T-helper 17 cell (primary cell): ENCODE results near the gene TIGD1. TPM values are rescaled to one million over a fixed set of nuclear protein-coding genes. Genes with fewer than 3 reads are reported as not detected.

ENCODE experiments used
- ATAC-seq: fragments of 150-1000 bp; cut with Tn5 transposase; 2 replicates; pipeline ENCODE4 v1.10.0; 2021; ENCODE audit warnings: mild to moderate bottlenecking, moderate library complexity
- DNase-seq, 3 donors: peaks; one replicate each; pipeline versions ENCODE4 v3.0.0 to v3.0.0-alpha.2; 2020 to 2021
- H3K9me3 ChIP-seq: one replicate; pipeline ENCODE4 v1.7.0; 2013; ENCODE audit warnings: low read length, mild to moderate bottlenecking; ENCODE audit not compliant: control insufficient read depth, poor library complexity, severe bottlenecking
- H3K27ac Mint-ChIP-seq: one replicate; pipeline ENCODE4 v1.8.0; 2022; ENCODE audit warnings: mild to moderate bottlenecking, moderate library complexity, mixed read lengths
- H3K27me3 Mint-ChIP-seq: one replicate; pipeline ENCODE4 v1.8.0; 2022; ENCODE audit warnings: mixed read lengths
- H3K36me3 Mint-ChIP-seq: one replicate; pipeline ENCODE4 v1.8.0; 2022; ENCODE audit warnings: low read depth, mixed read lengths
- H3K4me1 Mint-ChIP-seq: one replicate; pipeline ENCODE4 v1.8.0; 2022; ENCODE audit warnings: mild to moderate bottlenecking, mixed read lengths
- H3K4me3 Mint-ChIP-seq: one replicate; pipeline ENCODE4 v1.8.0; 2022; ENCODE audit warnings: mild to moderate bottlenecking, moderate library complexity, mixed read lengths
- total RNA-seq, 4 donors: library from RNA in 2 of 4; stranded (reverse) in 2 of 4; gene quantifications; one replicate each; pipeline ENCODE4 v1.2.3 and lab custom pipeline; 2022 to 2026

TIGD1 gene
- total RNA-seq, 2 donors from 2014 or later = 14.6 to 17.2 TPM

DNA sequence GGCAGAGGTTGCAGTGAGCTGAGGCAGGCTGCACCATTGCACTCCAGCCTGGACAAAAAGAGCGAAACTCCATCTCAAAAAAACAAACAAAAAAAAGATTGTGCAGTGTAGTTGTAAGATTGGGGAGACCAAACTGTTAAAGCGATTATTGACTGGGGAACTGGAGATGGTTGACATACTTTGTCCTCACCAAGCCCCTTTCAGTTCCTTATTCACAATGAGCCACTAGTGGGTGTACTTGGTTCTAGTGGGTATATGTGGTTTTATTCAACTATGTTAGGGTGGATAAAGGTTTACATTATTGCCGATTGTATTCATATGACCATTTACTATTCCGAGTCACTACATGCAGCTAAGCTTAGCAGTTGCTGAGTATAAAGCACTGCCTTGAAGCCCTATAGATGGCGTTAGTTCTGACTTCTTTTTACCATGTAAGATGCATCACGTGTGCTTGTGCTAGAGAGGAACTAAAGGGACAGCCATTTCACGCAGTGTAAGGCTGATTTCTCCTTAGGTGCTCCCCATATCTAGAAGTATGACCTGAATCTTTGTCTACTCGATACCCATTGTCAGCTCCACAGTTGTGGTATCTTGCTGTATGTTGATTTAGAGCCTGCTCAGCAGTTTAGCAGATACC lies 12.3 kb upstream of the TIGD1 start:
- Mint-ChIP-seq H3K4me1 (peaks cover 4% of the 10 kb centered on the region), H3K36me3 (peaks cover 14% of the 10 kb centered on the region), H3K4me3 (no peak overlapping the region), H3K27me3 (no peaks in the 10 kb centered on the region), H3K27ac (no peak overlapping the region)
- H3K9me3 ChIP-seq = no peaks in the 10 kb centered on the region
- ATAC-seq = no peak
- DNase-seq = no peak

DNA sequence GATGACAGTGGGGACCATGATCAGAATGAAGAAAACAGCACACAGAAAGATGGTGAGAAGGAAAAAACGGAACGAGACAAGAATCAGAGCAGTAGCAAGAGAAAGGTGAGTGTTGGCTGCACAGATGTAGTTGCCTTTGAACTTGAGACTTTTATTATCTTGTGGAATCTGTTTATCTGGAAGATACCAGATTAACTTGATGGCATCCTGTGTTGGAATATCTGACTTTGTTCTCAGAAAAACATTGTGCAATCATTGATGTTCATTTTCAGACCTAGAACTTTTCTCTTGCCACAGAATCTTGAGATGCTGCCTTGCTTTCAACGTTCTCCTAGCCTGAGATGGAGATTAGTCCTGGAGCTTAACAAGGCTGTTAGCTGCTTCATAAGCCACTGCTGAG lies 6.1 kb upstream of the TIGD1 start:
- H3K27ac Mint-ChIP-seq = no peak overlapping the region
- H3K9me3 ChIP-seq = no peaks in the 10 kb centered on the region
- no peak overlapping the region for H3K4me3 Mint-ChIP-seq
- DNase-seq (no peak), ATAC-seq (no peak)
- H3K27me3 Mint-ChIP-seq = no peaks in the 10 kb centered on the region
- H3K36me3 Mint-ChIP-seq = peaks cover 14% of the 10 kb centered on the region
- peaks cover 39% of the 10 kb centered on the region for H3K4me1 Mint-ChIP-seq

DNA sequence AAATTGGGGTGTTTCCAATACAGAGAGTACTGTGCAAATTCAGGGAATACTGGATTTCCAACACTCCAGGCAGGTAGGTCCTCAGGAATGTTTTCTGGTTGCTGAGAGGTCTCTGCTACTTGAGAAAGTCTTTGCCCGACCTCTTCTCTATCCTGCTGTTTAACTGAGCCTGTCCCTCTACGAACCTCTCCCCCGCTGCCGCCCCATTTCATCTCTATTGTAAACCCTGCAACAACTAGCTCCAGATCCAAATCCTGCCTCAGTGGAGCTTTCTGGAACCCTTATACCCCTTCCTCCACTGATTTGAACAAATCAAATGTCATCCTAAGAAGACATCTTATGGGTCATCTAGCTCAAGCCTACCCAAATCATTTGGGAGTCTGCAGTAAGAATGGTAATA lies 1.4 kb upstream of the TIGD1 start:
- Mint-ChIP-seq H3K27ac (peak overlapping the region; percentile 96), H3K27me3 (no peaks in the 10 kb centered on the region), H3K36me3 (peaks cover 8% of the 10 kb centered on the region), H3K4me3 (peak overlapping the region; percentile 96), H3K4me1 (peaks cover 67% of the 10 kb centered on the region)
- ATAC-seq = no peak
- no peak for DNase-seq
- H3K9me3 ChIP-seq = no peaks in the 10 kb centered on the region

DNA sequence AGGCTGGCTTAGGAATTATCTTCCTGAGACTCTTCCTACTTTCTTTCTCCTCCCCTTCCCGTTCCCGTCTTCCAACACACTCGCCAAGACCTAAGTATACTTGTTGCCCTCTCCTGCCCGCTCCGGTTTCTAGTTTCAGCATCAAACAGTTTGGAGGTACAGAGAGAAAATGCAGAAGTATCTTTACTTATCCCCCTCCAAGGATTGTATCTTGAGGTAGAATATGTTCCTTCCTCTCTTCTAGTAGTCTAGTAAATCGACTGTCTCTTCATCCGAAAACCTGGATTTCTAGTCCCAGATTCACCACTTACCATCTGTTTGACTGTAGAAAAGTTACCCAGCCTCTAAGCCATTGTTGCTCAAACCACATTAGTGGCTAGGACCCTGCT lies 887 bp upstream of the TIGD1 start:
- ATAC-seq = no peak

DNA sequence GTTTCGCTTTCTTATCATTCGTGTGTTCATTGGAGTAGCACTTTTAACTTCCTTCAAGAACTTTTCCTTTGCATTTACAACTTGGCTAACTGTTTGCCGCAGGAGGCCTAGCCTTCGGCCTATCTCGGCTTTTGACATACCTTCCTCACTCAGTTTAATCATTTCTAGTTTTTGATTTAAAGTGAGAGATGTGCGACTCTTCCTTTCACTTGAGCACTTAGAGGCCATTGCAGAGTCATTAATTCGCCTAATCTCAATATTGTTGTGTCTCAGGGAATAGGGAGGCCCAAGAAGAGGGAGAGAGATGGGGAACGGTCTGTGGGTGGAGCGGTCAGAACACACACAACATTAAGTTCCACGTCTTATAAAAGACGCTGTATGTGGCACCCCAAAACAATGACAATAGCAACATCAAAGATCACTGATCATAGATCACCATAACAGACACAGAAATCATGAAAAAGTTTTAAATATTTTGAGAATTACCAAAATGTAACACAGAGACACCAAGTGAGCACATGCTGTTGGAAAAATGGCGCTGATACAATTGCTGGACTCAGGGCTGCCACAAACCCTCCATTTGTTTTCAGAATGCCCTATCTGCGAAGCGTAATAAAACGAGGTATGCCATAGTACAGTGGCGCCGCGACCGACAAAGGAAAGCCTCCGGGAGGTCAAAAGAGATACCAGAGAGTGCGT lies 553 bp downstream of the TIGD1 start:
- DNase-seq = no peak
- Mint-ChIP-seq H3K27ac (peak overlapping the region; percentile 96), H3K27me3 (no peaks in the 10 kb centered on the region), H3K4me1 (peaks cover 62% of the 10 kb centered on the region), H3K4me3 (peak overlapping the region; percentile 96), H3K36me3 (peaks cover 4% of the 10 kb centered on the region)
- H3K9me3 ChIP-seq = no peaks in the 10 kb centered on the region
- no peak for ATAC-seq

More for the DNA sequence above, 887 bp upstream of the TIGD1 start:
- Mint-ChIP-seq H3K27ac (peak overlapping the region; percentile 96), H3K27me3 (no peaks in the 10 kb centered on the region), H3K36me3 (peaks cover 6% of the 10 kb centered on the region), H3K4me3 (peak overlapping the region; percentile 96), H3K4me1 (peaks cover 69% of the 10 kb centered on the region)
- no peak for DNase-seq
- no peaks in the 10 kb centered on the region for H3K9me3 ChIP-seq

DNA sequence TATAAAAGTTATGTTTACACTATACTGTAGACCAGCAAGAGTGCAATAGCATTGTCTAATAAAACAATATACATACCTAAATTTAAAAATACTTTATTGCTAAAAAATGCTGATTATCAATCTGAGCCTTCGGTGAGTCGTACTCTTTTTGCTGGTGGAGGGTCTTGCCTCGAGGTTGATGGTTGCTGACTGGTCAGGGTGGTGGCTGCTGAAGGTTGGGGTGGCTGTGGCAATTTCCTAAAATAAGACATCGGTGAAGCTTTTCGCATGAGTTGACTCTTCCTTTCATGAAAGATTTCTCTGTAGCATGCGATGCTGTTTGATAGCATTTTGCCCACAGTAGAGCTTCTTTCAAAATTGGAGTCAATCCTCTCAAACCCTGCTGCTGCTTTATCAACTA lies 2.4 kb downstream of the TIGD1 start:
- Mint-ChIP-seq H3K4me3 (no peak overlapping the region), H3K36me3 (no peaks in the 10 kb centered on the region), H3K27ac (no peak overlapping the region), H3K27me3 (no peaks in the 10 kb centered on the region), H3K4me1 (peaks cover 50% of the 10 kb centered on the region)
- DNase-seq (no peak), ATAC-seq (no peak)
- no peaks in the 10 kb centered on the region for H3K9me3 ChIP-seq

DNA sequence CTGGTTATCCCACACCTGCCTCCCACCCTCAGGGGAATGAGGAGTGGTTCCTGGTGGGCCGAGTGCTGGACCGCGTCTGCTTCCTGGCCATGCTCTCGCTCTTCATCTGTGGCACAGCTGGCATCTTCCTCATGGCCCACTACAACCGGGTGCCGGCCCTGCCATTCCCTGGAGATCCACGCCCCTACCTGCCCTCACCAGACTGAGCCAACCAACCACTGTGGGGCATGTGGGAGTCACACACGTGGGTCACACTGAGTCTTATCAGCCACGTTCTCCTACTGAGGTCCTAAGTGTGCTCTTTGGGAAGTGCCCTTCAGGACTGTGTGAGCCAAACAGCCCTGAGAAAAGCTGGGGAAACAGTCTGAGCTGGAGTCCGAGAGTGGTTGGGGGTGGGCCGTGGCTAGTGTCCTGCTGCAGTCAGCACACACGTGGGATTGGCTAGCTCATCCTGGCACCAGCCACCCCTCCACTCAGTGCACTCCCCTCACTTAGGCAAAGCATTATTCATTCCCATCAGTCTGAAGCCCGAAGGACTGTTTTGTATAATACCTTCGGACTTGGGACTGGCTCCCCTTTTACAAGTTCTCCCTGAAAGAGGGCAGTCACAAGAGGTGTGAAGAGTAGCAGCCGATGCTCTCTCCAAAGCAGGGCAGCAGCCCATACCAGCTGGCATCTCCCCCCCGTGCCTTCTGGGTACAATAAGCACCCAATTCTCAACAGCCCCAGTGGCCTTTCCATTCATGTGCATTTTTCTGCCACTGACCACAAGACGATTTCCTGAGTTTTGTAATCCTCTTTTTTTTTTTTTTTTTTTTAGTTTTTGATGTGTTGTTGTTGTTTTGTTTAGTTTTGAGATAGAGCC lies 4.6 kb downstream of the TIGD1 start:
- ATAC-seq = no peak
- peaks cover 41% of the 10 kb centered on the region for H3K4me1 Mint-ChIP-seq
- H3K27me3 Mint-ChIP-seq = no peaks in the 10 kb centered on the region

DNA sequence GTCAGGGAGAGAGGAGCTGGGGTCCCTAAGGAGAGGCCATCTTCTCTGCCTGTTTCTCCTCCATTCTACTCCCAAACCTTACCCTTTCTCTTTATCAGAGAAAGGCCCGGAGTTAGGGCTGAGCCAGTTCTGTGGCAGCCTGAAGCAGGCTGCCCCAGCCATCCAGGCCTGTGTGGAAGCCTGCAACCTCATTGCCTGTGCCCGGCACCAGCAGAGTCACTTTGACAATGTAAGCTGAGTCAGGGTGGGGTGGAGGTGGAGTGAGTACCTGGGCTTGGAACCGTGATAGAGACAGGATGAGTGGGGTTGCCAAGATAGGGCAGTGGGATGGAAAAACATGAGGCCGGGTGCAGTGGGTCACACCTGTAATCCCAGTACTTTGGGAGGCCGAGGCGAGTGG lies 5.7 kb downstream of the TIGD1 start:
- no peaks in the 10 kb centered on the region for H3K9me3 ChIP-seq
- no peak overlapping the region for H3K27ac Mint-ChIP-seq
- H3K36me3 Mint-ChIP-seq = no peaks in the 10 kb centered on the region
- ATAC-seq (no peak), DNase-seq (no peak)
- H3K4me3 Mint-ChIP-seq = no peak overlapping the region
- H3K4me1 Mint-ChIP-seq = peaks cover 39% of the 10 kb centered on the region
- H3K27me3 Mint-ChIP-seq = no peaks in the 10 kb centered on the region

More for the DNA sequence above, 4.6 kb downstream of the TIGD1 start:
- no peak overlapping the region for H3K4me3 Mint-ChIP-seq
- no peaks in the 10 kb centered on the region for H3K36me3 Mint-ChIP-seq
- no peaks in the 10 kb centered on the region for H3K9me3 ChIP-seq
- H3K27ac Mint-ChIP-seq = no peak overlapping the region
- DNase-seq = no peak

DNA sequence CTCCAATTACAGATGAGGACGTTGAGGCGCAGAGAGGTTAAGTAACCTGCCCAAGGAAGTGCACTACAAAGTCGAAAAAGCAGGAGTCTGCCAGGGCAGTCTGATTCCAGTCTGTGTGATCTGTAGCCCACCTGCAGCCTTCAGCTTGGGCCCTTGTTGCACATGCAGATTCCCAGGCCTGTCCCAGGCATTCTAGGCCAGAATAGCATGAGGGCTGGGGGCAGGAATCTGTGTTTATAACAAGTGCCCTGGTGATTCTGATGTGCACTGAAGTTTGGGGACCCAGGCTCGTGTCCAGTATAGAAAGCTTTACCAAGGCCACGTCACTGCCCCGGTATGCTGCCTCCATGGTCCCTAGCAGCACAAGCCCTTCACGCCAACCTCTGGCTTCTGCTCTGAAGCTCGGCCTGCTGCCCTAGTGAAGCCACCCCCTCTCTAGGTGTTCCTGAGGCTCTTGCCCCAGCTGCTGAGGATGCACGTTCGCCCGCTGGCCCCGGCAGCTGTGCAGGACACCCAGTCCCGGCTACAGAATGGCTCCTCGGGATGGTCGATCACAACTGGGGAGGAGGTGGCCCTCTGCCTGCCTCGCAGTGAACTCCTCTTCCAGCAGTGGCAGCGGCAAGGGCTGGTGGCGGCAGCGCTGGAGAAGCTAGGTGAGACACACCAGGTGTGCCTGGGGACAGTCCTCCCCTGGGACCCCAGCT lies 6.3 kb downstream of the TIGD1 start:
- Mint-ChIP-seq H3K27ac (peak overlapping the region; percentile 6), H3K4me1 (peaks cover 37% of the 10 kb centered on the region), H3K4me3 (no peak overlapping the region), H3K36me3 (no peaks in the 10 kb centered on the region), H3K27me3 (no peaks in the 10 kb centered on the region)
- DNase-seq (no peak), ATAC-seq (no peak)
- H3K9me3 ChIP-seq = no peaks in the 10 kb centered on the region

DNA sequence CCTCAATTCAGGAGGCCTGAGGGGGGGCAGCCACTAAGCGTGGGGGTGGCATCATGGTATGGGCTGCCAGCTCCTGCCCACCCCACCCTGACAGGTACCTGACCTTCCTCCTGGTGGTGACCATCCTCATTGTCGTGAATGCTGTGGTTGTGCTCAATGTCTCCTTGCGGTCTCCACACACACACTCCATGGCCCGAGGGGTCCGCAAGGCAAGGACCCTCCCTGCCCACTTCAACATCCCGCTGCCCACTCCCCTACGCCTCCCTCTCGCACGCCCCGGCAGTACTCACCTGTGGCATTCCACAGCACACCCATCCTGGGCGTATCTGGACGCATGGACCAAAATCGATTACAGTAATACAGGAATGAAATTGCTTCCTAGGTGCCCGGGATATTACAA lies 6.9 kb downstream of the TIGD1 start:
- peak overlapping the region; percentile 6 for H3K27ac Mint-ChIP-seq
- no peak for ATAC-seq
- DNase-seq = no peak
- H3K4me3 Mint-ChIP-seq = no peak overlapping the region
- no peaks in the 10 kb centered on the region for H3K9me3 ChIP-seq
- H3K36me3 Mint-ChIP-seq = no peaks in the 10 kb centered on the region
- peaks cover 31% of the 10 kb centered on the region for H3K4me1 Mint-ChIP-seq
- H3K27me3 Mint-ChIP-seq = no peaks in the 10 kb centered on the region

DNA sequence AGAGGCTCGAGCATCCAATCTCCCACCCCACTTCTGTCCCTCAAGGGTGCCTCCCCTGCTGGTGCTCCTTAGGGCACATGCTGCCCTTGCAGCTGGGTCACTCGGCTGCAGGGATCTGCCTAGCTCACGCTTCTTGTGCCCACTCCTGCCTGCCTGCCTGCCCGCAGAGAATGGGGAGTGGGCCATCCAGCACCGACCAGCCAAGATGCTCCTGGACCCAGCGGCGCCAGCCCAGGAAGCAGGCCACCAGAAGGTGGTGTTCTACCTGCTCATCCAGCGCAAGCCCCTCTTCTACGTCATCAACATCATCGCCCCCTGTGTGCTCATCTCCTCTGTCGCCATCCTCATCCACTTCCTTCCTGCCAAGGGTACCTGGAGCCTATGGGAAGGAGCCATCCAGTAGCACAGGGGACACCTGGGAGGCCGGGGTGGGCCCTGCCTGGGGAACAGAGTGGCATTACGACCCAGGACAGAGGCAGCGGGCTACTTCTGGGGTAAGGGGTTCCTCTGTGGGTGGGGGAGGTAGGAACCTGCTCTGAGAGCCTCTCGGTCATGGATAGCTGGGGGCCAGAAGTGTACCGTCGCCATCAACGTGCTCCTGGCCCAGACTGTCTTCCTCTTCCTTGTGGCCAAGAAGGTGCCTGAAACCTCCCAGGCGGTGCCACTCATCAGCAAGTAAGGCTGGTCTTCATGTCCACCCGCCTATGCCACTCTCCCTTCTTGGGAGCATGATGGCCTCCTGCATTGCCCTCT lies 7.5 kb downstream of the TIGD1 start:
- H3K4me3 Mint-ChIP-seq = no peak overlapping the region
- no peak for DNase-seq
- H3K27me3 Mint-ChIP-seq = peaks cover 5% of the 10 kb centered on the region
- no peak for ATAC-seq
- no peaks in the 10 kb centered on the region for H3K9me3 ChIP-seq
- no peaks in the 10 kb centered on the region for H3K36me3 Mint-ChIP-seq
- H3K4me1 Mint-ChIP-seq = peaks cover 29% of the 10 kb centered on the region
- H3K27ac Mint-ChIP-seq = peak overlapping the region; percentile 6

DNA sequence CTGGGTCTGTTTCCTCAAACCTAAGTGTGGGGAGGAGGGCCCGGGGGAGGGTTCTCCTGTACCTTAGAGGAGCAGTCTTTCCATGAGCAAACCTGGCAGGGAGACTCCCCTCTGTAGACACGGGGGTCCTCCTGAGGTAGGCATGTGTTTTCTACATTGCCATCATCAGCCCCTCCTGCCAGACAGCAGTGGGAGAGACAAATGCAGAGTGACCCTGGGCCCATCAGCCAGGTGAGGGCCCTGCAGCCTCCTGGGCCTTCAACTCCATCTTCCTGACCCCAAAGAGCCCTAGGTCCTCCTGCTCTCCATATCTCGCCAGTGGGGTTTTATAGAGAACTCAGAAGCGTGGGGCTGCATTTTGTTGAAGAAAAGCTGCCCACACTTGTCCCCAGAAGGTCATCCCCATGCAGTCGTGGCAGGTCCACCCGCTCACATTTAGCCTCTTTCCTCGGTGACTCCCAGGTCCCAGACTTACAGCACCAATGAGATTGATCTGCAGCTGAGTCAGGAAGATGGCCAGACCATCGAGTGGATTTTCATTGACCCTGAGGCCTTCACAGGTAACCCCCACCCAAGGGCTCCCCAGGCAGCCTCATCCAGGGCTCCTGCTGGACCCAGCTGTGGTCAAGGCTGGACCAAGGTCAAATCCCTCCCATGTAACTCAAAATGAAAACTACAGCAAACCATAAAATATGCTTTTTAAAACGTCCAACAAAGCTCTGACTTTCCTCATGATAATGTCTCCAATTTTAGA lies 8.2 kb downstream of the TIGD1 start:
- H3K9me3 ChIP-seq = no peaks in the 10 kb centered on the region
- ATAC-seq (no peak), DNase-seq (no peak)
- peaks cover 10% of the 10 kb centered on the region for H3K27me3 Mint-ChIP-seq
- H3K36me3 Mint-ChIP-seq = no peaks in the 10 kb centered on the region
- H3K4me3 Mint-ChIP-seq = no peak overlapping the region
- peaks cover 25% of the 10 kb centered on the region for H3K4me1 Mint-ChIP-seq
- H3K27ac Mint-ChIP-seq = no peak overlapping the region
